A549 (cell line): ENCODE data around the gene NAT16. TPM values are rescaled to one million over a fixed set of nuclear protein-coding genes. Genes with fewer than 3 reads are reported as not detected.

Experiments used
- ATAC-seq, 2 experiments: fragments of 200-7000 bp in 1 of 2; fragments of >200 bp in 1 of 2; cut with Nextera tagmentation in 1 of 2; cut with Tn5 transposase in 1 of 2; 3 replicates each; pipeline versions ENCODE4 v1.8.0 to v1.9.1; 2018 to 2020; ENCODE audit warnings: mild to moderate bottlenecking in 1 of 2, moderate library complexity in 1 of 2
- CTCF ChIA-PET: fragments of 300-600 bp; sonication (Branson Sonifier 250); formaldehyde crosslinking; extraction: SDS; loops from one replicate; lab custom pipeline; 2021; ENCODE audit warnings: antibody characterized with exemption, inconsistent platforms; lab: Yijun Ruan, JAX
- POLR2A ChIA-PET: fragments of 350-600 bp; formaldehyde crosslinking; extraction: SDS; loops from one replicate; lab custom pipeline; 2021; ENCODE audit warnings: antibody characterized with exemption, inconsistent platforms; lab: Yijun Ruan, JAX
- DNase-seq, 2 experiments: peaks; one replicate each; pipeline versions ENCODE4 v3.0.0 to v3.0.0-alpha.2; 2011 to 2016; ENCODE audit warnings: low read depth in 1 of 2, low spot score in 1 of 2
- FAIRE-seq: peaks from 2 replicates; lab custom pipeline; 2011; peaks lifted over from hg19 to GRCh38; lab: Jason Lieb, UNC
- H3K27ac ChIP-seq, 2 experiments: fragments of >200 bp; sonication (Bioruptor Twin); formaldehyde crosslinking; 3 replicates each; pipeline ENCODE4 v1.5.1; 2016 to 2017
- H3K4me1 ChIP-seq: fragments of >200 bp; sonication (Bioruptor Twin); formaldehyde crosslinking; 3 replicates; pipeline ENCODE4 v1.6.1; 2016
- H3K4me2 ChIP-seq: fragments of >200 bp; sonication (Bioruptor Twin); formaldehyde crosslinking; 3 replicates; pipeline ENCODE4 v1.6.1; 2016
- H3K4me3 ChIP-seq: fragments of >200 bp; sonication (Bioruptor Twin); formaldehyde crosslinking; 3 replicates; pipeline ENCODE4 v1.5.1; 2016
- H3K9me3 ChIP-seq: fragments of >200 bp; sonication (Bioruptor Twin); formaldehyde crosslinking; 3 replicates; pipeline ENCODE4 v1.6.1; 2016
- CBX8 ChIP-seq: fragments of 200-600 bp; sonication (generic); IDR thresholded peaks from 2 replicates; pipeline ENCODE4 v1.6.1; 2016
- EHF ChIP-seq: fragments of 250-450 bp; sonication (Bioruptor Pico); IDR thresholded peaks from 2 replicates; pipeline ENCODE4 v1.5.0; 2020; ENCODE audit warnings: mild to moderate bottlenecking
- EHMT2 ChIP-seq: fragments of 200-600 bp; sonication (generic); IDR thresholded peaks from 2 replicates; pipeline ENCODE4 v1.6.1; 2016; ENCODE audit warnings: antibody characterized with exemption, low read depth, mild to moderate bottlenecking, moderate library complexity
- FOSB ChIP-seq: fragments of 250-450 bp; sonication (Bioruptor Pico); IDR thresholded peaks from 2 replicates; pipeline ENCODE4 v1.5.0; 2020; ENCODE audit warnings: mild to moderate bottlenecking, moderate library complexity
- FOXS1 ChIP-seq: fragments of 250-450 bp; sonication (Bioruptor Pico); IDR thresholded peaks from 2 replicates; pipeline ENCODE4 v1.5.0; 2020; ENCODE audit warnings: mild to moderate bottlenecking, moderate library complexity
- HDAC2 ChIP-seq: fragments of 200-600 bp; sonication (generic); IDR thresholded peaks from 2 replicates; pipeline ENCODE4 v1.6.1; 2016
- JUN ChIP-seq, 2 experiments: fragments of >200 bp; sonication (Bioruptor Twin); formaldehyde crosslinking; IDR thresholded peaks; 2 replicates in 1 of 2; 3 replicates in 1 of 2; pipeline ENCODE4 v1.6.1; 2016 to 2017
- PHF8 ChIP-seq: fragments of 200-600 bp; sonication (generic); IDR thresholded peaks from 2 replicates; pipeline ENCODE4 v1.6.1; 2016; ENCODE audit warnings: low read depth, mild to moderate bottlenecking, antibody characterized with exemption, moderate library complexity, borderline replicate concordance
- WGBS: methylation state at CpG from one replicate; pipeline ENCODE4 v1.1.6; 2017; ENCODE audit errors: missing lambda C conversion rate; 5-methylcytosine and 5-hydroxymethylcytosine counted together
- polyA plus RNA-seq, 4 experiments: library from polyadenylated mRNA; depleted of rRNA in 3 of 4; stranded (reverse); fragments of >200 nt; fragmentation: RNase III in 1 of 4; extraction: RNeasy Plus Mini Kit Qiagen cat#74134 plus additional on column Dnase treatment in 1 of 4; gene quantifications; 2 replicates in 3 of 4; 3 replicates in 1 of 4; pipeline ENCODE4 v1.2.3, GENCODE V29; 2011 to 2017
- TF ChIP-seq, protein P1 (sequence below): IDR thresholded peaks from 2 replicates; pipeline ENCODE4 v1.6.1; 2012
- TF ChIP-seq, protein P2 (sequence below): fragments of >200 bp; sonication (Bioruptor Twin); formaldehyde crosslinking; IDR thresholded peaks from 3 replicates; pipeline ENCODE4 v1.5.1; 2016
- TF ChIP-seq, protein P3 (sequence below): fragments of 200-600 bp; sonication (generic); IDR thresholded peaks from 2 replicates; pipeline ENCODE4 v1.6.1; 2016; ENCODE audit warnings: antibody characterized with exemption, mild to moderate bottlenecking, moderate library complexity
- TF ChIP-seq, protein P4 (sequence below): fragments of >200 bp; sonication (Bioruptor Twin); formaldehyde crosslinking; IDR thresholded peaks from 2 replicates; pipeline ENCODE4 v1.6.1; 2016
- TF ChIP-seq, protein P5 (sequence below): fragments of >200 bp; sonication (Bioruptor Twin); formaldehyde crosslinking; IDR thresholded peaks from 3 replicates; pipeline ENCODE4 v1.6.1; 2016
- TF ChIP-seq, protein P6 (sequence below): IDR thresholded peaks from 2 replicates; pipeline ENCODE4 v1.6.1; 2012; ENCODE audit warnings: low read depth, borderline replicate concordance

NAT16 gene
- polyA plus RNA-seq, 2 of the 4 experiments (the other 2 are of a cell fraction) = 0.05 to 0.12 TPM

DNA sequence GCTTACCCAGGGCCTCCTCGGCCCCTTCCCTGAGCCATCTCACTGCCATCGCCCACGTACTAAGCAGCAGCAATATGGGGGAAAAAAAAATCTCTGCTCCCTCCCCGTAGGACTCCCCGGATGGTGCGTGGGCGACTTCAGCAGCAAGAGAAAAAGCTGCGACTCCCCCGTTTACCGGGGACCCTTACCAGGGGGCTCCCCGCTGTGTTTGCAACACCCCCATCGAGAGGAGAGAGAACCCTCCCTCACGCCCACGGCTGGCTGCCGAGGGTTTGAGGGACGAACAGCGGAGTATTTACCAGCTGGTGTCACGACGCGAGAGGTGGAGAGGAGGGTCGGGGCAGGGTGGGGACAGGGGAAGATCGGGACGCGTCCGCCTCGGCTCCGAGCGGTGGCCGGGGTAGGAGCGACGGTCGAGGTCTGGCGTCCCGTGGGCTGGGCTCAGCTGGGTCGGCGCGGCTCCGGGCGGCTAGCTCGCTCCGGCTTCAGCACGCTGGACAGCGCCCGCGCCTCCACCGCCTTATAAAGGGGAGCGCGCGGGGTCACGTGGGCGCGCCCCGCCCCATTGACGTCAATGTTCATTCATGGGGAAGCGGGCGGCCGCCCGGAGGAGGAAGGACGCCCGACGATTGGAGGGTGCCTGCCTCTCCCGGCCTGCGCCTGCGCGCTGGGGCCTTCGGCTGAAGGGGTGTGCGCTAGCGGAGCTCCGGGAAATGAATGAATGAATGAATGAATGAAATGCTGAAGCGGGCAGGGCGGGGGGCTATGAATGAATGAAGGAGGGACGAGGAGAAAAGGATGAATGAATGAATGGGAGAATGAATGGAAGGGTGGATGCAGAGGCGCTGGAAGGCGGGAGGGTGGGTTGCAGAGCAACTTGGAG lies 14.8 kb downstream of the NAT16 start, which contains the start of gene VGF (continued):
- TF ChIP-seq, protein P1, sequence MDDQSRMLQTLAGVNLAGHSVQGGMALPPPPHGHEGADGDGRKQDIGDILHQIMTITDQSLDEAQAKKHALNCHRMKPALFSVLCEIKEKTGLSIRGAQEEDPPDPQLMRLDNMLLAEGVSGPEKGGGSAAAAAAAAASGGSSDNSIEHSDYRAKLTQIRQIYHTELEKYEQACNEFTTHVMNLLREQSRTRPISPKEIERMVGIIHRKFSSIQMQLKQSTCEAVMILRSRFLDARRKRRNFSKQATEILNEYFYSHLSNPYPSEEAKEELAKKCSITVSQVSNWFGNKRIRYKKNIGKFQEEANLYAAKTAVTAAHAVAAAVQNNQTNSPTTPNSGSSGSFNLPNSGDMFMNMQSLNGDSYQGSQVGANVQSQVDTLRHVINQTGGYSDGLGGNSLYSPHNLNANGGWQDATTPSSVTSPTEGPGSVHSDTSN = no peak

DNA sequence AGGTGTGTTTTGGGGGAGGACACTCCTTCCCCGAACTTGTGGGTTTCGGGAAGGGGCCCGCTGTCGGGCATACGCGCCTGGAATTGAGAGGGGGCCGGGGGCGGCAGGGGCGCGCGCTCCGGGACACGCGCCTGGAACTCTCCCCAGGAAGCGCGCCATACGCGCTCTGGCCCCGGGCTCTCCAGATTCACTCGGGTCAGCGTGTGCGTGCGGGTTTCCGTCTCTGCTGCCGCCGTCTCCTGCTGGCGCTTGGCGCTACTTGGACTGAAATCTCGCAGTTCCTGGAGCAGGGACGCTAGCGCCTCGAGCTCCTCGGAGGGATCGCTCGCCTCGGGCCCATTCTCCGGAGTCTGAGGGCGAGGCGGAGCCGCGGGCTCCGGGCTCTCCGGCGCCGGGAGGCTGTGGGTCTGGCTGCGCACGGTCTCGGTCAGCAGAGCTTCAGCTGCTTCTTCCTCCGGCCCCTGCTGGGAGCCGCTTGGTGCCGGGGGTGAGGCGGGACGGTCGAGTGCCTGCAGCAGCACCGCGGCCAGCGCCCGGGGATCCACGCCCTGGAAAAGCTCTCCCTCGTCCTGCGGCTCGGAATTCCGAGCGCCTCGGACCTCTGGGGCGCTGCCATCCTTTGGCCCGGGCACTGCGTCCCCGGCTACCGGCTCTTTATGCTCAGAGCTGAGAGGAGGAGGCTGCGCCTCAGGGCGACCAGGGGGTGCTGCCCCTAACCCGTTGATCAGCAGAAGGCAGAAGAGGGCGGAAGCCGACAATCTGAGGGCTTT lies 15.8 kb downstream of the NAT16 start:
- ChIA-PET POLR2A (interaction anchor here (0.6 to 2.4 kb wide), 2 partner anchors 9 to 20 kb away, joined by 8 to 16 read pairs; no protein-coding TSS in a partner anchor), CTCF (interaction anchor here (1.1 to 16.1 kb wide), 3 partner anchors 9 to 48 kb away, joined by 3 to 235 read pairs (median 3); no protein-coding TSS in a partner anchor)
- ATAC-seq = peak; percentile 37 to 59
- TF ChIP-seq, protein P2, sequence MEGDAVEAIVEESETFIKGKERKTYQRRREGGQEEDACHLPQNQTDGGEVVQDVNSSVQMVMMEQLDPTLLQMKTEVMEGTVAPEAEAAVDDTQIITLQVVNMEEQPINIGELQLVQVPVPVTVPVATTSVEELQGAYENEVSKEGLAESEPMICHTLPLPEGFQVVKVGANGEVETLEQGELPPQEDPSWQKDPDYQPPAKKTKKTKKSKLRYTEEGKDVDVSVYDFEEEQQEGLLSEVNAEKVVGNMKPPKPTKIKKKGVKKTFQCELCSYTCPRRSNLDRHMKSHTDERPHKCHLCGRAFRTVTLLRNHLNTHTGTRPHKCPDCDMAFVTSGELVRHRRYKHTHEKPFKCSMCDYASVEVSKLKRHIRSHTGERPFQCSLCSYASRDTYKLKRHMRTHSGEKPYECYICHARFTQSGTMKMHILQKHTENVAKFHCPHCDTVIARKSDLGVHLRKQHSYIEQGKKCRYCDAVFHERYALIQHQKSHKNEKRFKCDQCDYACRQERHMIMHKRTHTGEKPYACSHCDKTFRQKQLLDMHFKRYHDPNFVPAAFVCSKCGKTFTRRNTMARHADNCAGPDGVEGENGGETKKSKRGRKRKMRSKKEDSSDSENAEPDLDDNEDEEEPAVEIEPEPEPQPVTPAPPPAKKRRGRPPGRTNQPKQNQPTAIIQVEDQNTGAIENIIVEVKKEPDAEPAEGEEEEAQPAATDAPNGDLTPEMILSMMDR = no peak
- TF ChIP-seq EHMT2 (peak; percentile 87; the same call in 1 of the 2 replicates), HDAC2 (peak; percentile 53; the same call in 1 of the 2 replicates)
- TF ChIP-seq, protein P3, sequence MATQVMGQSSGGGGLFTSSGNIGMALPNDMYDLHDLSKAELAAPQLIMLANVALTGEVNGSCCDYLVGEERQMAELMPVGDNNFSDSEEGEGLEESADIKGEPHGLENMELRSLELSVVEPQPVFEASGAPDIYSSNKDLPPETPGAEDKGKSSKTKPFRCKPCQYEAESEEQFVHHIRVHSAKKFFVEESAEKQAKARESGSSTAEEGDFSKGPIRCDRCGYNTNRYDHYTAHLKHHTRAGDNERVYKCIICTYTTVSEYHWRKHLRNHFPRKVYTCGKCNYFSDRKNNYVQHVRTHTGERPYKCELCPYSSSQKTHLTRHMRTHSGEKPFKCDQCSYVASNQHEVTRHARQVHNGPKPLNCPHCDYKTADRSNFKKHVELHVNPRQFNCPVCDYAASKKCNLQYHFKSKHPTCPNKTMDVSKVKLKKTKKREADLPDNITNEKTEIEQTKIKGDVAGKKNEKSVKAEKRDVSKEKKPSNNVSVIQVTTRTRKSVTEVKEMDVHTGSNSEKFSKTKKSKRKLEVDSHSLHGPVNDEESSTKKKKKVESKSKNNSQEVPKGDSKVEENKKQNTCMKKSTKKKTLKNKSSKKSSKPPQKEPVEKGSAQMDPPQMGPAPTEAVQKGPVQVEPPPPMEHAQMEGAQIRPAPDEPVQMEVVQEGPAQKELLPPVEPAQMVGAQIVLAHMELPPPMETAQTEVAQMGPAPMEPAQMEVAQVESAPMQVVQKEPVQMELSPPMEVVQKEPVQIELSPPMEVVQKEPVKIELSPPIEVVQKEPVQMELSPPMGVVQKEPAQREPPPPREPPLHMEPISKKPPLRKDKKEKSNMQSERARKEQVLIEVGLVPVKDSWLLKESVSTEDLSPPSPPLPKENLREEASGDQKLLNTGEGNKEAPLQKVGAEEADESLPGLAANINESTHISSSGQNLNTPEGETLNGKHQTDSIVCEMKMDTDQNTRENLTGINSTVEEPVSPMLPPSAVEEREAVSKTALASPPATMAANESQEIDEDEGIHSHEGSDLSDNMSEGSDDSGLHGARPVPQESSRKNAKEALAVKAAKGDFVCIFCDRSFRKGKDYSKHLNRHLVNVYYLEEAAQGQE = peak; percentile 92
- FAIRE-seq = no peak
- peak overlapping the region; percentile 54 for H3K4me3 ChIP-seq
- H3K9me3 ChIP-seq = no peaks in the 10 kb centered on the region
- 10% methylated on average over 29 of the region's 75 CpGs for WGBS
- peak overlapping the region; percentile 43 to 83 for H3K27ac ChIP-seq
- H3K4me1 ChIP-seq = peaks cover 86% of the 10 kb centered on the region
- peak overlapping the region; percentile 98 for H3K4me2 ChIP-seq
- peak in 1 of 2 experiments; percentile 63 for DNase-seq

DNA sequence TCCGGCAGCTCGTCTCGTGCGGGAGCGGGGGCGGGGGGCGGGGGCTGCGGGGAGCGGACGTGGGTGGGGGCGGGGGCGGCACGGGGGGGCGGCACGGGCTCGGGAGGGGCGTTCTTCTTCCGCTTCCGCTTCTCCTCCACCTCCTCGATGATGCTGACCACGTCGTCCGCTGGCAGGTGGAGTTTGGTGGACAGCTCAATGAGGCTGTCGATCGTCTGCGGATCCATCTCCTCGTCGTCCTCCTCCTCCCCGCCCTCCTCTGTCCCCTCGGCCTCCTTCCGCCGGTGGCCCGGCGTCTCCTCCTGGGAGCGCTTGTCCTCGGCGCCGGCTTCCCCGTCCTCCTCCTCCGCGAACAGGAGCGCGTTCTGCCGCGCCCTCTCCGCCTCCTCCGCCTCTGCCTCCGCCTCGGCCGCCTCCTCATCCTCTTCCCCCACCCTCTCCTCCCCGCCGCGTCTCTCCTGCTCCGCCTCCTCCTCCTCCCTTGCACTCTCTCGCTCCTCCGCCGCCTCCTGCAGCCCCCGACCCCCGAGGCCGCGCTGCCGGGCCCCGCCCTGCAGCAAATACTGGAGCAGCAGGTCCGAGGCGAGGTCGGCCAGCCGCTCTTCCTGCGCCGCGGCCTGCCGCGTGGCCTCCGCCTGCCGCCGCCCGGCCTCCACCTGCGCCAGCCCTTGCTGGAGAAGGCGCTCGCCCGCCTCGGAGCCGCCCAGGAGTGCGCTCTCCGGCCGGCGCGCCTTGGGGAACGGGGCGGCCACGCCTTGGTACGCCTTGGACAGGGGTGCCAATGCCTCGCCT lies 16.6 kb downstream of the NAT16 start:
- WGBS = 1% methylated on average over 30 of the region's 92 CpGs
- POLR2A ChIA-PET = interaction anchor here (0.6 to 2.4 kb wide), 4 partner anchors 10 to 19 kb away, joined by 3 to 16 read pairs (median 6); no protein-coding TSS in a partner anchor
- CTCF ChIA-PET = interaction anchor here (1.2 to 16.1 kb wide), 2 partner anchors 16 to 22 kb away, joined by 4 to 235 read pairs; no protein-coding TSS in a partner anchor
- Histone ChIP-seq H3K27ac (peak overlapping the region; percentile 74 to 83), H3K9me3 (no peaks in the 10 kb centered on the region), H3K4me2 (peak overlapping the region; percentile 98), H3K4me3 (peak overlapping the region; percentile 54), H3K4me1 (peaks cover 83% of the 10 kb centered on the region)
- DNase-seq = peak in 1 of 2 experiments; percentile 67
- peak; percentile 14 to 27; a peak in 5 of 6 replicates for ATAC-seq
- FAIRE-seq = no peak
- no peak for TF ChIP-seq PHF8
- TF ChIP-seq, protein P4, sequence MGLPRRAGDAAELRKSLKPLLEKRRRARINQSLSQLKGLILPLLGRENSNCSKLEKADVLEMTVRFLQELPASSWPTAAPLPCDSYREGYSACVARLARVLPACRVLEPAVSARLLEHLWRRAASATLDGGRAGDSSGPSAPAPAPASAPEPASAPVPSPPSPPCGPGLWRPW = no peak
- TF ChIP-seq, protein P3 = no peak
- TF ChIP-seq, protein P5, sequence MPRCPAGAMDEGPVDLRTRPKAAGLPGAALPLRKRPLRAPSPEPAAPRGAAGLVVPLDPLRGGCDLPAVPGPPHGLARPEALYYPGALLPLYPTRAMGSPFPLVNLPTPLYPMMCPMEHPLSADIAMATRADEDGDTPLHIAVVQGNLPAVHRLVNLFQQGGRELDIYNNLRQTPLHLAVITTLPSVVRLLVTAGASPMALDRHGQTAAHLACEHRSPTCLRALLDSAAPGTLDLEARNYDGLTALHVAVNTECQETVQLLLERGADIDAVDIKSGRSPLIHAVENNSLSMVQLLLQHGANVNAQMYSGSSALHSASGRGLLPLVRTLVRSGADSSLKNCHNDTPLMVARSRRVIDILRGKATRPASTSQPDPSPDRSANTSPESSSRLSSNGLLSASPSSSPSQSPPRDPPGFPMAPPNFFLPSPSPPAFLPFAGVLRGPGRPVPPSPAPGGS = no peak
- no peak for TF ChIP-seq FOXS1 (CRISPR knock-in tag)
- no peak for TF ChIP-seq FOSB (CRISPR knock-in tag)
- TF ChIP-seq CBX8 = no peak
- TF ChIP-seq EHF (CRISPR knock-in tag) = no peak
- TF ChIP-seq JUN (IDR thresholded peaks at IDR 0.05) = peak in 1 of 2 experiments; percentile 62; a peak in 3 of 5 replicates
- TF ChIP-seq, protein P6, sequence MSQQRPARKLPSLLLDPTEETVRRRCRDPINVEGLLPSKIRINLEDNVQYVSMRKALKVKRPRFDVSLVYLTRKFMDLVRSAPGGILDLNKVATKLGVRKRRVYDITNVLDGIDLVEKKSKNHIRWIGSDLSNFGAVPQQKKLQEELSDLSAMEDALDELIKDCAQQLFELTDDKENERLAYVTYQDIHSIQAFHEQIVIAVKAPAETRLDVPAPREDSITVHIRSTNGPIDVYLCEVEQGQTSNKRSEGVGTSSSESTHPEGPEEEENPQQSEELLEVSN = no peak
